HepG2 (cell line): ENCODE data around the gene CDNF. TPM values are rescaled to one million over a fixed set of nuclear protein-coding genes. Genes with fewer than 3 reads are reported as not detected.

Experiments used
- ATAC-seq: fragments of 200-7000 bp; cut with Tn5 transposase; 3 replicates; pipeline ENCODE4 v1.9.1; 2020; ENCODE audit warnings: mild to moderate bottlenecking, moderate library complexity
- BruUV-seq: library from RNA; stranded (reverse); fragments of 400-500 nt; replicated peaks from 2 replicates; lab custom pipeline; 2021; lab: Mats Ljungman, UMichigan
- CTCF ChIA-PET: fragments of 300-600 bp; formaldehyde crosslinking; extraction: SDS; loops from one replicate; lab custom pipeline; 2021; ENCODE audit warnings: low total read pairs, inconsistent platforms, low intra/inter-chr PET ratio; lab: Yijun Ruan, JAX
- POLR2A ChIA-PET: fragments of 350-600 bp; sonication (Branson Sonifier 250); formaldehyde crosslinking; loops from one replicate; lab custom pipeline; 2020; ENCODE audit warnings: antibody characterized with exemption, inconsistent platforms; lab: Yijun Ruan, JAX
- DNase-seq: peaks from one replicate; pipeline ENCODE4 v3.0.0-alpha.2; 2015; ENCODE audit warnings: low spot score
- FAIRE-seq: peaks from 3 replicates; lab custom pipeline; 2011; peaks lifted over from hg19 to GRCh38; lab: Jason Lieb, UNC
- H2AFZ ChIP-seq: one replicate; pipeline ENCODE4 v1.6.1; 2011; ENCODE audit warnings: low read length, inconsistent platforms
- H3K27ac ChIP-seq: fragments of 300-600 bp; 3 replicates; pipeline ENCODE4 v1.8.0; 2011; ENCODE audit warnings: mixed run types, mild to moderate bottlenecking, mixed read lengths, low read length, inconsistent platforms; ENCODE audit not compliant: insufficient read depth; ENCODE audit errors: extremely low read length
- H3K27me3 ChIP-seq, 2 experiments: fragments of 200-600 bp in 1 of 2; 2 replicates in 1 of 2; 3 replicates in 1 of 2; pipeline versions ENCODE4 v1.6.0 to v1.8.0; 2011; ENCODE audit warnings: low read length in 2 of 2, mild to moderate bottlenecking in 2 of 2, moderate library complexity in 2 of 2, inconsistent platforms in 1 of 2; ENCODE audit not compliant: insufficient read depth in 2 of 2, control insufficient read depth in 1 of 2
- H3K36me3 ChIP-seq, 2 experiments: fragments of 200-600 bp in 1 of 2; replicated peaks in 1 of 2; 2 replicates in 1 of 2; 3 replicates in 1 of 2; pipeline versions ENCODE4 v1.5.1 to v1.8.0; 2011; ENCODE audit warnings: low read length in 2 of 2, inconsistent platforms in 1 of 2; ENCODE audit not compliant: insufficient read depth in 2 of 2, control insufficient read depth in 1 of 2
- H3K4me1 ChIP-seq: 2 replicates; pipeline ENCODE4 v1.5.1; 2012; ENCODE audit warnings: low read length, inconsistent platforms; ENCODE audit not compliant: insufficient read depth
- H3K4me2 ChIP-seq: 2 replicates; pipeline ENCODE4 v1.6.0; 2011; ENCODE audit warnings: low read depth, low read length, inconsistent platforms
- H3K4me3 ChIP-seq, 3 experiments: fragments of 200-600 bp in 1 of 3; sonication (generic), shearing (Covaris generic) in 1 of 3; replicated peaks in 1 of 3; 2 replicates each; pipeline ENCODE4 v1.5.1; 2011 to 2016; ENCODE audit warnings: low read length in 3 of 3, inconsistent platforms in 2 of 3, low read depth in 2 of 3, mild to moderate bottlenecking in 2 of 3, control low read depth in 1 of 3, mixed read lengths in 1 of 3; ENCODE audit not compliant: insufficient read depth in 1 of 3
- H3K79me2 ChIP-seq: one replicate; pipeline ENCODE4 v1.6.1; 2011; ENCODE audit warnings: low read length, inconsistent platforms; ENCODE audit not compliant: insufficient read depth
- H3K9ac ChIP-seq: 2 replicates; pipeline ENCODE4 v1.6.0; 2011; ENCODE audit warnings: mild to moderate bottlenecking, low read depth, low read length, inconsistent platforms; ENCODE audit not compliant: insufficient read depth
- H3K9me3 ChIP-seq: 2 replicates; pipeline ENCODE4 v1.5.1; 2012; ENCODE audit warnings: mild to moderate bottlenecking, low read length
- H4K20me1 ChIP-seq: 2 replicates; pipeline ENCODE4 v1.6.0; 2011; ENCODE audit warnings: inconsistent platforms, mild to moderate bottlenecking, low read length, moderate library complexity; ENCODE audit not compliant: insufficient read depth
- ARID2 ChIP-seq: sonication (generic); formaldehyde crosslinking; IDR thresholded peaks from 2 replicates; pipeline ENCODE4 v1.8.1; 2022; ENCODE audit warnings: mild to moderate bottlenecking, missing genetic modification reagents, borderline replicate concordance
- HOXD1 ChIP-seq: sonication (generic); formaldehyde crosslinking; IDR thresholded peaks from 2 replicates; pipeline ENCODE4 v1.5.0; 2020; ENCODE audit warnings: missing genetic modification reagents
- JUN ChIP-seq: sonication (generic); formaldehyde crosslinking; IDR thresholded peaks from 2 replicates; pipeline ENCODE4 v1.4.0; 2020; ENCODE audit warnings: mild to moderate bottlenecking, missing genetic modification reagents
- NFKB2 ChIP-seq: sonication (generic); formaldehyde crosslinking; IDR thresholded peaks from 2 replicates; pipeline ENCODE4 v1.4.0; 2020; ENCODE audit warnings: missing genetic modification reagents, borderline replicate concordance
- NR1H2 ChIP-seq: sonication (generic); formaldehyde crosslinking; IDR thresholded peaks from 2 replicates; pipeline ENCODE4 v1.8.1; 2022; ENCODE audit warnings: low read depth, missing genetic modification reagents, borderline replicate concordance
- PTBP1 ChIP-seq: fragments of 200-400 bp; formaldehyde crosslinking; IDR thresholded peaks from 2 replicates; pipeline ENCODE4 v1.6.1; 2018; ENCODE audit warnings: low read length, low read depth; ENCODE audit not compliant: poor library complexity, severe bottlenecking
- SRSF9 ChIP-seq: fragments of 200-400 bp; formaldehyde crosslinking; IDR thresholded peaks from 2 replicates; pipeline ENCODE4 v1.6.1; 2018; ENCODE audit warnings: borderline replicate concordance, mild to moderate bottlenecking, low read depth, low read length; ENCODE audit not compliant: insufficient read depth, poor library complexity, severe bottlenecking
- STAT6 ChIP-seq: sonication (generic); formaldehyde crosslinking; IDR thresholded peaks from 2 replicates; pipeline ENCODE4 v1.4.0; 2020; ENCODE audit warnings: missing genetic modification reagents, mild to moderate bottlenecking, borderline replicate concordance
- TEAD2 ChIP-seq: sonication (generic); formaldehyde crosslinking; IDR thresholded peaks from 2 replicates; pipeline ENCODE4 v1.9.0; 2021; ENCODE audit warnings: missing genetic modification reagents
- ZEB1 ChIP-seq: IDR thresholded peaks from 2 replicates; pipeline ENCODE4 v1.6.1; 2012; ENCODE audit warnings: mild to moderate bottlenecking, low read depth, inconsistent platforms; ENCODE audit not compliant: insufficient replicate concordance
- WGBS: methylation state at CpG from one replicate; pipeline ENCODE4 v1.1.6; 2017; ENCODE audit warnings: low lambda C conversion rate; 5-methylcytosine and 5-hydroxymethylcytosine counted together
- in situ Hi-C: cut with HindIII; loops from 2 replicates; pipeline ENCODE4 v1.10.0; 2017; ENCODE audit warnings: low pct_unique_long_range_greater_than_20kb; ENCODE audit not compliant: extremely low pct_ligation_motif_present
- intact Hi-C: fragments of 100-400 bp; cut with micrococcal nuclease; formaldehyde crosslinking; loops from one replicate; pipeline ENCODE4 v1.10.0; 2022; ENCODE audit not compliant: unreplicated experiment
- polyA plus RNA-seq, 8 experiments: library from polyadenylated mRNA; depleted of rRNA in 3 of 8; stranded (reverse) in 7 of 8; unstranded in 1 of 8; fragments of >200 nt; fragmentation: Illumina TruSeq in 4 of 8; extraction: Trizol in 4 of 8; gene quantifications; 2 replicates each; pipeline versions ENCODE4 v1.2.1 to v1.2.3, GENCODE V29; 2011 to 2016; ENCODE audit warnings: low read depth in 4 of 8, missing spikeins in 1 of 8, mixed read lengths in 1 of 8; ENCODE audit not compliant: insufficient read depth in 1 of 8
- total RNA-seq, 5 experiments: library from RNA; depleted of rRNA; stranded (reverse); fragments of >200 nt; fragmentation: Illumina TruSeq; extraction: Trizol; gene quantifications; 2 replicates each; pipeline ENCODE4 v1.2.3, GENCODE V29; 2016; ENCODE audit warnings: low read depth in 1 of 5
- TF ChIP-seq, protein P1 (sequence below): IDR thresholded peaks from 2 replicates; pipeline ENCODE4 v1.6.1; 2016; ENCODE audit warnings: low read depth

Gene CDNF
- total and polyA plus RNA-seq, 2 of the 13 experiments (the other 11 are each of a cell fraction or from before 2014, with no cell fraction given) = 0.29 to 0.33 TPM

GRCh38 chr10:14826076-14826829, 11.6 kb downstream of the CDNF start:
- intact Hi-C loops = no loop called here
- Histone ChIP-seq H2AFZ (no peak overlapping the region), H3K4me2 (no peak overlapping the region), H3K4me1 (no peaks in the 10 kb centered on the region), H4K20me1 (no peaks in the 10 kb centered on the region), H3K9me3 (no peaks in the 10 kb centered on the region), H3K27me3 (peaks cover 0 to 1% of the 10 kb centered on the region in 2 experiments; a peak in 1 of 5 replicates), H3K36me3 (no peaks in the 10 kb centered on the region), H3K4me3 (no peak overlapping the region), H3K79me2 (no peaks in the 10 kb centered on the region), H3K27ac (no peak overlapping the region), H3K9ac (no peak overlapping the region)
- in situ Hi-C loops = no loop called here
- POLR2A ChIA-PET = no interaction called here
- CTCF ChIA-PET = no interaction called here
- no TSS peak for BruUV-seq
- WGBS = 4% methylated on average over 1 of the region's 1 CpG
- TF ChIP-seq NR1H2 = no peak
- TF ChIP-seq, protein P1, sequence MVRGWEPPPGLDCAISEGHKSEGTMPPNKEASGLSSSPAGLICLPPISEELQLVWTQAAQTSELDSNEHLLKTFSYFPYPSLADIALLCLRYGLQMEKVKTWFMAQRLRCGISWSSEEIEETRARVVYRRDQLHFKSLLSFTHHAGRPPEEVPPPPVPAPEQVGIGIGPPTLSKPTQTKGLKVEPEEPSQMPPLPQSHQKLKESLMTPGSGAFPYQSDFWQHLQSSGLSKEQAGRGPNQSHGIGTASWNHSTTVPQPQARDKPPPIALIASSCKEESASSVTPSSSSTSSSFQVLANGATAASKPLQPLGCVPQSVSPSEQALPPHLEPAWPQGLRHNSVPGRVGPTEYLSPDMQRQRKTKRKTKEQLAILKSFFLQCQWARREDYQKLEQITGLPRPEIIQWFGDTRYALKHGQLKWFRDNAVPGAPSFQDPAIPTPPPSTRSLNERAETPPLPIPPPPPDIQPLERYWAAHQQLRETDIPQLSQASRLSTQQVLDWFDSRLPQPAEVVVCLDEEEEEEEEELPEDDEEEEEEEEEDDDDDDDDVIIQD (CRISPR knock-in tag) = no peak
- no peak for TF ChIP-seq SRSF9
- TF ChIP-seq ARID2 (CRISPR knock-in tag) = no peak
- TF ChIP-seq NFKB2 (CRISPR knock-in tag) = no peak
- TF ChIP-seq ZEB1 = no peak
- TF ChIP-seq STAT6 = no peak
- no peak for TF ChIP-seq PTBP1
- no peak for TF ChIP-seq JUN (CRISPR knock-in tag)
- no peak for TF ChIP-seq TEAD2 (CRISPR knock-in tag)
- no peak for TF ChIP-seq HOXD1 (CRISPR knock-in tag)
- DNase-seq (no peak), FAIRE-seq (no peak), ATAC-seq (no peak)
